Stromal cell of bone marrow (primary cell): ENCODE measurements around the gene DLK2.
A peak's percentile ranks its signal among the peaks of the same experiment; 100 is the strongest.
"Not testable (repeated sequence)": the region's sequence is repeated elsewhere in the genome, so short reads cannot be mapped to it uniquely, and the experiment has no call there.

Experiments used
- DNase-seq: peaks from one replicate; pipeline ENCODE4 v3.0.0-alpha.2; 2012; ENCODE audit warnings: low read depth

The DLK2 gene

DNA sequence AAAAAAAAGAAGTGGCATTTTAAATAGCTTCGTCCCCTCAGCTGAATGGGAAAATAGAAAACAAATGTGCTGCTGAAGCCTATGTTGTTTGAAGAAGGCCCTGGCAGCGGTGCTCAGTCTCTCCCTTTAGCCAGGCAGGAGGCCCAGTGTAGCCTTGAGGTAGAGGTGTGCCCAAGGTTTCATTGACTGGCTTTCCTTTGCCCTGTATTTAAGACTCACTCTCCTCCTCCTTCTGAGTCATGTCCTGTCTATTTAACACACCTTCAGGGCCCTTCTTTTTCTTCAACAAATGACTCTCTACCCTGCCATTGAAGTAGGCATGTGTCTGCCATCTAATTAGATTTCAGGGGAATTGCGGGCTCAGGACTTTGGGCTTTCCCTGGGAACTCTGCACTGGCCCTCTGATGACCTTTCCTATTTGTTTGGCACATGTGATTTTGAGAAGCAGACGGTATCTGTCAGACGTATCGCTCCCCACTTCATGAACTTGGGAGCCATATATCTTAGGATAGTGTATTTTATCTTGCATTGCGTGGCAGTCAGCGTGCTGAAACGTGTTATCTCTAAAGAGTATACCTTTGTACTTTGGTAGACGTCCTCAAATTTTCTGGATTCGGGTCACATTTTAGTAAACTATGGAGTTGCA, 26.4 kb upstream of the DLK2 start:
- no peak for DNase-seq

DNA sequence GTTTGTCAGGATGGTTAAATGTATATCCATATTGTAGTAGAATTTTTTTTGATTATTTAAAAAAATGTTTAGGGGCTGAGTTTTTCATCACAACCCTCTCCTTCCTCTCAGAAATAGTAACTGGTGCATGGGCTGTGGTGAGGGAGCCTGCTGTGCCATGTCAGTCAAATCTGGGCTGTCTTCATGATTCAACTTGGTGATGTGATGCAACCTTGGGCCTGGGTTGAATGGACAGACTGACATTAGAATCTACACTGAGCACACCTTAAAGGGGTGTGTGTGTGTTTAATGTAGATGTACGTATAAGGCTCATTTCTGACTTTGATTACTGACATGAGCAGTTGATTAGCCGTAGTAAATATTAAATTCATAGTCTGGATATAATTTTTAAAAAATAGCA, 25.7 kb upstream of the DLK2 start:
- no peak for DNase-seq

DNA sequence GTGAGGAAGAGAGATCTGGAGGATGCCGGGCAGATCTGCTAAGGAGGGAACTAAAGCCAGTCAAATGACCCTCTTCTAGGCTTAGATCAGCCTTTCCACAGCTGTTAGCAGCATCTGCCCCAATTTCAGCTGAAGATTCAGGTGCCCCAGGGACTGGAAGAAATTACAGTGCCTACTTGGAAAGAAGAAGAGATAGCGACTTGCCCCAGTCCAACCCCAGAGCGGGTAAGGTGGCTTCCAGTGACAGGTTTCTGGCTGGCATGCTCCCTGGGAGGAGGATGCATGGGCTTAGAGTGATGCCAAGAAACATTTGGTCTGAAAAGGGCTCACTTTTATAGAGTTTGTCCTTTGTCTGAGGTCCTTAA, 22.6 kb upstream of the DLK2 start:
- DNase-seq: no peak

DNA sequence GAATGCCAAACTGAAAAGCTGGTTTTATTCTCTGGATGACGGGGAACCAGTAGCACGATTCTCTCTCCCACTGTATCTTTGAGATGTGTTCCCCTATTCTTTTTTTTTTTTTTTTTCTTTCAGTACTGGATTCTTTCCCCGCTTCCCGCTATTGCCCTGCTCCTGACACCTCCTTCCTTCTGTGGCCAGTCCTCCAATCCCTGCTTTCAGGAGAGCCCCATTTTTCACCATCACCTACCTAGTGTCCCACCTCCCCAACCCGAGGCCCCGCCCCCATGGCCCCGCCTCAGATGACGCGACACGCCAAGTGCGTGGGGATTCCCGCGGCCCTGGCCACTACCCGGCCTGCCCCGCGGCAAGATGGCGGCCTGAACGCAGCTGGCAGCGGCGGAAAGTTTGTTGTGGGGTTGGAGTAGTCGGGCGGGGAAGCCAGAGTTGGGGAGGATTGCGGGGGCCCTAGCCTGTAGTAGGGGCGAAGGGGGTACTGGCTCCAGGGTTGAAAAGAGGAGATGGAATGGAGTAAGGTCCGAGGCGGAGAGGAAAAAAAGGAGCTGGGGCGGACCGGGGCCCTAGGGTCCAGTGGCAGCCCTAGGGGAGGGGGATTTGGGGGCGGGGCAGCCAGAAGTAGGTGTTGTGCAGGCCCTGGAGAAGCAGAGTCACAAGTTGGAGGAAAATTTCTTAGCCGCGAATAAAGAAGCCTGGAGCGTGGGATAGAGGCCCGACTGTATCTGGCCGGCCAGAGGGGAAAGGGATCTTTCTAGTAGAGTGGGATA, 22.1 kb upstream of the DLK2 start, which contains the start of gene TJAP1:
Gene TJAP1 (plus strand): TSS at position 336 of the 773 bp plus-strand sequence. CDS start 21,432 bp downstream, outside the sequence.
- DNase-seq: peak; percentile 67

DNA sequence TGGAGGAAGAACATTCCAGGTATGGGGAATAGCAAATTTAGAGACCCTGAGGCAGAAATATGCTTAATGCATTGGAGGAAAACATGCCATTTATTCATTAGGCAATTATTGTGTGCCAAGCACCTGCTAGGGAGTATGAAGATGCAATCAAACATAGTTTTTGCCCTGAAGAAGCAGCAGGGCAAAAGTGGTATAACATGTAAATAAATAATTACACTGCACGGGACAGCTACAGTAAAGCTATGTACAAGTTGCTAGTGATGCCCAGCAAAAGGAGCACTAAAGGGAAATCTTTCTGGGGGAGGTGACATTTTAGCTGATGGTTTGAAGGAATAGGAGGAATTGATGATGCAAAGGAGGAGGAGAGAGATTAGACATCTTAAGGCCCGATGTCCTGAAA, 21.4 kb upstream of the DLK2 start:
- DNase-seq: no peak

DNA sequence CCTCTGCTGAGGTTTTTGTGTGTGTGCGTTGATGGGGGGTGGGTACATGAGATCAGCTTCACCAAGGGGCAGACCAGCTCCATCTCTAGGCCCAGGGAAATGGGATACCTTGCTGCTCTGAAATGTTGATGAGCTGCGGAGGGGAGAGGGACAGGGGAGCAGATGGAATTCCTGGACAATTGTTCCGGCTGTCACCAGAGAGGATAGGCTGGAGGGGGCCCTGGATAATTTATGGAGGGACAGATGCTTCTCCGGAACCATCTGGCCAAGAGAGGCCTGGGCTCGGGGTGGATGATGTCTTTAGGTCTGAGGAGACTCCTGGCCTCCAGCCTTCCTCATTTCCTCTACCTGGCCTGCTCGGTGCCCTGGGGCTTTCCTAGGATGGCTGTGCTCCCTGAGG, 20.2 kb upstream of the DLK2 start:
- DNase-seq: no peak

DNA sequence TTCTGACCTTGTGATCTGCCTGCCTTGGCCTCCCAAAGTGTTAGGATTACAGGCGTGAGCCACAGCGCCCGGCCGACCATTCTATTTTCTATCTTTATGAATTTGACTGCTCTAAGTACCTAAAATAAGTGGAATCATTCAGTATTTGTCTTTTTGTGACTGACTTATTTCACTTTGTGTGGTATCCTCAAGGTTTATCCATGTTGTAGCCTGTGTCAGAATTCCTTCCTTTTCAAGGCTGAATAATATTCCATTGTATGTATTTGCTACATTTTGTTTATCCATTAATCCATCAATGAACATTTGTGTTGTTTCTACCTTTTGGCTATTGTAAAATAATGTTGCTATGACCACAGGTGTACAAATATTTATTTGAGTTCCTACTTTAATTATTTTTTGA, 17.2 kb upstream of the DLK2 start:
- DNase-seq: no peak

DNA sequence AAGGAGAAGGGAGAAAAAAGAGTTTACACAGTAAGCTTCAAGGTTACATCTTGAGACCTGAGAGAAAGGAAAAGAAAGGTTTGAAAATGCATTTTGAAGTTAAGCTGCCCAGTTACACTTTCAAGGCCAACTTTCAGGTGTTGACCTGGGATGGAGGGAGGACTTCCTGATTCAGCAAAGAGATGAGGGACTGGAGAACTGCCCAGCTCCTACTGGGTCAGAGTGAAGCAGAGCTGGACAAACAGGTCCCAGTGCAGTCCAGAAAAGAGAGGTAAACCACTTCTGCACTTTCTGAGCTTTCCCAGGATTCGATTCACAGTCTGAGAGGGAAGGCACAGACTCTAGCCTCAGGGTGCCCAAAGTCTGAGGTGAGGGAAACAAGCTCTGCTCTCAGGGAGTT, 16.1 kb upstream of the DLK2 start:
- DNase-seq: no peak

DNA sequence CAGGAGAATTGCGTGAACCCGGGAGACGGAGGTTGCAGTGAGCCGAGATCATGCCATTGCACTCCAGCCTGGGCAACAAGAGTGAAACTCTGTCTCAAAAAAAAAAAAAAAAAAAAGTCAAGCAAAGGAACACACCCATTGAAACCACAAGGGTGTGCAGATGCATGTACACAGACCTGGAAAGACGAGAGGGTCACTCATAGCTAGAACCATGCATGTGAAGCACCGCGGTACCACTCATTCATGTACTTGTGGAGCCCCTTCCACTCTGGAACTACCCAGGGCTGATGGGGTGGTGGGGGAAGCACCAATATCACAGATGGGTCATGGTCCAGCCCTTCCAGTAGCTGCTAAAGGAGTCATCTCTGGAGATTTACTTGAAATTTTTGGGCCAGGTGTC, 14.6 kb upstream of the DLK2 start:
- no peak for DNase-seq

DNA sequence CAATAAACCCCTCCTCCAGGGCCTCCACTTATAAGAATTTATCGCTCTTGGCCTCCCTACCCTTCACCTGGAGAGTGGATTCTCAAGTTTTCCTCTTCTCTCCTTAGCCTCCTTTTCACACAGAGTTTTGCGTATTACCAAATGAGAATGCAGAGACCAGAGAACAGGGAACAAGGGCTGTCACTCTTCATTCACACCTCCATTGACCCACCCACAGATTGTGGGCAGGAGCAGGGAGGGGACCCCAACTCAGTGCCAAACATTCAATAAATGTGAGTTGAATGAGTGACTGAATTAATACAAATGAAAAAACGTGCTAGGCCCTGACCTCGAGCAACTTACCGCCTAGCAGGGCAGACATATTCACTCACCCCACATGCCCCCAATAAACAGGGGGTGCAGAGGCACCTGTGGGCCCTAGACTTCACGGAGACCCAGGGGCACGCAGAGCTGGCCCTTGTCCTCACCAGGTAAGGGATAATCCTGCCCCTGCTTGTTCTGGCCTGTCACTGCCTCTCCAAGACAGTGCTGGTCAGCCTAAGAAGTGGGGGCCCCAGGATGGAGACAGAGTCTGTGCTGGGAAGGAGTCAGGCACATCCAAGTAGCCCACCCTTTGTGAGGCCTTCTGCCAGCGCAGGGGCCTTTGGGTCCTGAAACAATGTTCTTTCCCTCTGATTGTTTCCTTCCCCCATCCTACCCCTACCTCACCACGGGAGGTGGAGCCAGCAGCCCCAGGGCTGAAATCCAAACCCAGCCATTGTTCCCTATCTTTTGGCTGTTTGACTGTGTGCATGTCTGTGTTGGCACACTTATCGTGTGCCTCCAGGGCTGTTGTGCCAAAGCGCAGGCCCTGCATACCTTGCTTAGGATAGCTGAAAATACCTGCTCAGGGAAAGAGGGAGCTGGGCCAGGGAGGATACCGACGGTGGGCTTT, 13.7 kb upstream of the DLK2 start:
- DNase-seq: no peak

DNA sequence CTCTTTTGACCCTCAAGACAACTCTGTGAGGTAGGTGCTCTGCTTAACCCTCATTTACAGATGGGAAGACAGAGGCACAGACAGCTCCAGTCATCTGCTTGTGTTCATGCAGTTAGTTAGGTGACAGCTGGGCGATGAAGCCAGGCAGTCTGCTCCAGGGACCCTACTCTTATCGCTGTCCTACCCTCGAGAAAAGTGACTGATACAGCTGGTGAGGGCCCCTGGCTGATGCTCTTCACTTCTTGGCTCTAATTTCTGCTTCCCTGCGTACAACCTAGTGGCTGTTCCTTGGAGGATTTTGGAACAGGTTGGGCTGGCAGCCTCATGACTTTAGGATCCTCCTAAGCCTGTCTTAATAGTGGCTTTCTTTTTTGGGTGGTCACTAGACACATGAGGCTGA, 12.9 kb upstream of the DLK2 start:
- no peak for DNase-seq

DNA sequence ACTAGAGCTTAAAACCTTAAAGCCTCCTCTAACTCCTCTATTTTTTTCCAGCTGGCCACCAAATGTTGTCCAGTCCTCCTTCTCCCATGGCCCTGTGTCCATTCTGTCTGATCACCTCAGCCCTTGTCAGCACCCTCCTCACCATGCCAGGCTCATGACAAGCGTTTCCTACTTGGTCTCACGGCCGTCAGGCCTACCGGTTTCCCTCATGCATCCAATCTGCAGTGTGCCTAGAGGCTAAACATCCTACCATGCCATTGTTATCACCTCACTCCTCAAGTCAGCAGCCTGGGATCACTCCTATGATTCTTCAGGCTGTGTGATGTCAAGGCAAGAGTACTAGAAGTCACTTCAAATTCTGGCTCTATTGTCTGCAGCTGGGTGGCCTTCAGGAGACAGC, 12.4 kb upstream of the DLK2 start:
- no peak for DNase-seq

DNA sequence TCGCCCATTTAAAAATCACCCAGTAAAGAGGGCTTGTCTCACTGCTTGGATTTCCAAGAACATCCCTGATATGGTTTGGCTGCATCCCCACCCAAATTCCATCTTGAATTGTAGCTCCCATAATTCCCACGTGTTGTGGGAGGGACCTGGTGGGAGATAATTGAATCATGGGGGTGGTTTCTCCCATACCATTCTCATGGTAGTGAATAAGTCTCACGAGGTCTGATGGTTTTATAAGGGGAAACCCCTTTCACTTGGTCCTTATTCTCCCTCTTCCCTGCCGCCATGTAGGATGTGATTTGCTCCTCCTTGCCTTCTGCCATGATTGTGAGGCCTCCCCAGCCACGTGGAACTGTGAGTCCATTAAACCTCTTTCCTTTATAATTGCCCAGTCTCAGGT, 11.9 kb upstream of the DLK2 start:
- not testable (repeated sequence) for DNase-seq

DNA sequence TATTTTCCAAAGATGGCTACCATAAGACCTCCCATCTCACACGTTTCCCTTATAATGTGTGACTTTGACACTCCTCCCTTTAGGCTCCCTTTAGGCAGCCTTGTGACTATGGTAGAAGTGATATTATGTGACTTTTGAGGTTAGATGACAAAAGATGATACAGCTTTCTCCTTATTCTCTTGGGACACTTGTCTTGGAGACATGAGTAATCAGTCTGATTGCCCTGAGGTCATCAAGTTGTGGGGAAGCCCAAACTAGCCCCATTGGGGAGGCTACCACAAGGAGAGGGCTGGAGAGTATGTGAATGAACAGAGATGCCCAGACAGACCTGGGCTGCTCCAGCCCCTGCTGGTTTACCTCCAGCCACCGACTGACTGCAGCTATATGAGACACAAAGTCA, 10.6 kb upstream of the DLK2 start:
- DNase-seq: no peak

DNA sequence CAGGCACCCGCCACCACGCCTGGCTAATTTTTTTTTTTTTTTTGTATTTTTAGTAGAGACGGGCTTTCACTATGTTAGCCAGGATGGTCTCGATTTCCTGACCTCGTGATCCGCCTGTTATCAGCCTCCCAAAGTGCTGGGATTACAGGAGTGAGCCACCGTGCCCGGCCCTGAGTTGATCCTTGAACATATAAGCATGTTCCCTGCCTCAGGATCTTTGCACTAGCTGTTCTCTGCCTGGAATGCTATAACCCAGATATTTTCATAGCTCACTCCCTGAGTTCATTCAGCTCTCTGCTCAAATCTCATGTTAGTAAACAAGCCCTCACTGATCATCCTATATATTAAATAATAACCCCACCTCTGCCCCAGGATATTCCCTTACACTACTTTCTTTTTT, 9.0 kb upstream of the DLK2 start:
- DNase-seq: no peak

DNA sequence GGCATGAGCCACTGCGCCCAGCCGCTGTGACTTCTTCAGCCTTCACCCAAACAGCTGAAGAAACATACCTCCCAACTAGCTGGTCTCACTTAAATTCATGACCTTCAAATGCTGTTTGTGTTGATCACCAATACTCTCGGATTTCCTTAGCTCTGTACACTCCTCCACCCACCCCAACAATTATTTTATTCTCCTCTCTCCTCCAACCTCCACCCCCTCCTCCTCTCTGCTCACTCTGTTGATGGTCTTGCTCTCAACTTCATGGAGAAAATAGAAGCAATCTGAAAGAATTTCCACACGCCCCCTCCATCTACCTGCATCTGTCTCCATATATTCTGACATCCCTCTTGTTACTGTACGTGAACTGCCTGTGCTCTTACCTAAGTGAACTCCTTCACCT, 6.6 kb upstream of the DLK2 start:
- DNase-seq: no peak

DNA sequence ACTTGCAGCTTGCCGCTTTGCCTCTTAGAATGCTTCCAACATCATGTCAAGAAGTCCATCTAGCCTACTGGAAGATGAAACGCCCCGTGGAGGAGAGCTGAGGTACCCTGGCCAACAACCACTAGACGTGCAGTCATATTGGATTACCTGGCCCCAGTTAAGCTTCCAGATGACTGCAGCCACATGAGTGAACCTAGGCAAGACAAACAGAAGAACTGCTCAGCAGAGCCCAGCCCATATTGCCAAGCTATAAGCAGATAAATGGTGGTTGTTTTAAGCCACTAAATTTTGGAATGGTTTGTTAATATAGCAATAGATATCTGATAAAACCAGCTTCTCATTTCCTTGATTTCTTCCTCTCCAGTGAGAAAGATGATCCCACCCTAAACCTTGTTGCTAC, 4.7 kb upstream of the DLK2 start:
- no peak for DNase-seq

DNA sequence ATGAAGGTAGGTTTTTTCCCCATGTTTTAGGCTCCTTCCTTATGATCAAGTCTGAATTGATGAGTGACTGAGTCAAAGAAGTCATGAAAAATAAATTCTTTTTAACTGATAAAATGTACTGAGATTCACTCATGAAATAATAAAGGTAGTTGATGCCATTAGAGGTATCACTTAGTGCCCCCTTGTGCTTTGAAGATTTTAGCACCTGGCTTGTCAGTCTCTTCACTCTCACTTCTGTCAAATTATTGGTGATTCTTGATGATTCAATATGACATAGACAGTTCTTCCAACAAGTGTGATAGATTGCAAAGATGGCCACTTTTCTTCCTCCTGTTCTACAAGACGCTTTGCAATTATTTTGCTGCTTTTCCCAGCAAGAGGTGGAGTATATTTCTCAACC, 4.2 kb upstream of the DLK2 start:
- DNase-seq: no peak

DNA sequence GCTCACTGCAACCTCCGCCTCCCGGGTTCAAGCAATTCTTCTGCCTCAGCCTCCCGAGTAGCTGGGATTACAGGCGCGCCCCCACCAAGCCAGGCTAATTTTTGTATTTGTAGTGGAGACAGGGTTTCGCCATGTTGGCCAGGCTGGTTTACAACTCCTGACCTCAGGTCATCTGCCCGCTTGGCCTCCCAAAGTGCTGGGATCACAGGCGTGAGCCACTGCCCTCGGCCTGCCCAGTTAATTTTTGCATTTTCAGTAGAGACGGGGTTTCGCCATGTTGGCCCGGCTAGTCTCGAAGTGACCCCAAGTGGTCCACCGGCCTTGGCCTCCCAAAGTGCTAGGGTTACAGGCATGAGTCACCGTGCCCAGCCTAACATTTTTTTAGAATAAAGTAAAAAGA, 2.8 kb upstream of the DLK2 start:
- DNase-seq: not testable (repeated sequence)

DNA sequence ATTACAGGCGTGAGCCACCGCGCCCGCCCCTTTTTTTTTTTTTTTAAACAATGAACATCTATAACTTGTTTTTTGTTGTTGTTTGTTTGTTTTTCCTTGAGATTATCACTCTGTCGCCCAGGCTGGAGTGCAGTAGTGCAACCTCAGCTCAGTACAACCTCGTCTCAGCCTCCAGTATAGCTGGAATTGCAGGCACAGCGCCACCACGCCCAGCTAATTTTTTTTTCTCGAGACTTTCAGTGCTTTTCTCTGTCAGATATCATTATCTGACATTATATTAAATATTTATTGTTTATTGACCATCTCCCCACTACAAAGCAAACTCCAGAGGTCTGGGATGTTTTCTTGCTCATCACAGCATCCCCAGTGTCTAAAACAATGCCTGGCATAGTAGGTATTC, 2.3 kb upstream of the DLK2 start:
- no peak for DNase-seq

DNA sequence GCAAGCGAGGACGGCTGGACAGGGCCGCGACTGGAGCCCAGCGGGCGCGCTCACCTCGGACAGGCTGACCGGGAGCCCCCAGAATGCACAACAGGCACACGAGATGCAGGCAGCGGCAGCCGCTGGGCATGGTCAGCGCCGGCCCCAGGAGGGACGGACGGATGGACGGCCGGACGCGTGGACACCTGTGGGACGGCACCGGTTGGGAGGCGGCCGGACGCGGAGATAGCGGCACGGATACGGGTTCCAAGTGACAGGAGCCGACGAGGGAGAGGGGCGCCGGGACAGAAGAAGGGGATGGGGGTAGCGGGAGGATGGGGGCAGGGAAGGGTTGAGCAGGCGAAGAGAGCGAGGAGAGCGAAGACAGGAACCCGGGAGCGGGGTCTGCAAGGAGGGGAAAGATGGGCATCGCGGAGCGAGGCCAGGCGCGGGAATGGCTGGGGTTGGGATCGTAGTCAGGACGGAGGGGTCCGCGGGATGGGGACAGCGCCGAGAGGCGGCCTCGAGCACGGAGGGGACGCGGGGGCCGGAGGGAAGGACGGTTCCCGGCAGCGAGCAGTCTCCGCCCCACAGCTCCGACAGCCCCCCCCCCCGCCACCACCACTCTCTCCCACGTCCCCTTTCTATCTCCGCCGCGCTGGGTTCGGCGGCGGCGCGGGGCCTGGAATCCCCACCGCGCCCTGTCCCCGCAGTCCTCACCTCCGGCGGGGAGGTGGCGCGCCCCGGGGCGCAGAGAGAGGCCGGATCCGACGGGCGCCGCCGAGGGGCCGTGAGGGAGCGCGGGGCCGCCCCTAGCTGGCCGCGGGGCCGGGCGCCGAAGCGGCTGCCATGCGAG, 435 bp downstream of the DLK2 start:
- peak; percentile 53 for DNase-seq

DNA sequence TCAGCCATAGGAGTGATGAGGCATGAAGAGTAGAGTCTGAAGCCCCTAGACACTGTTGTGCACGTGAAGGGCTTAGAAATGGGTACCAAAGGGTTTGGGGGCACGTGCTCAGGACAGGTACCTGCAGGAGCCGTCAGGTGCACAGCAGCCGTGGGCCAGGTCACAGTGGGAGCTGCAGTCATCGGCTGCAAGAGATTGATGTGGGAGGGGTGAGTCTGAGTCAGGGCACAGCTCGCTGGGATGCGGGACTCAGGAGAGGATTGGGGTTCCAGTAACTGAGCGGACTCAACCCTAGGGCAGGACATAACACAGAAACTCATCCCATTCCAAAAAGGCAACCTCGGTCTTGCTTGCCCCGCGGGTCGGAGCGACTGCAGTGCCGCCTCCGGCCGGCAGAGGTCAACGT, 1.1 kb downstream of the DLK2 start:
- DNase-seq: no peak
